GM12878 (cell line): ENCODE measurements around the gene DVL2. TPM values are rescaled to one million over a fixed set of nuclear protein-coding genes. Genes with fewer than 3 reads are reported as not detected.

Experiments used
- ATAC-seq: fragments of 200-7000 bp; cut with Tn5 transposase; 3 replicates; pipeline ENCODE4 v1.9.1; 2020; ENCODE audit warnings: mild to moderate bottlenecking, moderate library complexity
- BruUV-seq: library from RNA; stranded (reverse); fragments of 400-500 nt; replicated peaks from 2 replicates; lab custom pipeline; 2021; lab: Mats Ljungman, UMichigan
- CTCF ChIA-PET: fragments of 300-600 bp; sonication (Branson Sonifier 250); formaldehyde crosslinking; extraction: SDS; loops from one replicate; lab custom pipeline; 2021; ENCODE audit warnings: inconsistent platforms; lab: Yijun Ruan, JAX
- POLR2A ChIA-PET: fragments of 350-600 bp; formaldehyde crosslinking; extraction: SDS; loops from one replicate; lab custom pipeline; 2021; ENCODE audit warnings: inconsistent platforms; lab: Charles Lee
- RAD21 ChIA-PET: fragments of 300-600 bp; sonication (Branson Sonifier 250); formaldehyde crosslinking; loops from one replicate; lab custom pipeline; 2023; ENCODE audit warnings: antibody characterized with exemption; ENCODE audit not compliant: unreplicated experiment; lab: Charles Lee
- SMC1A ChIA-PET: fragments of 300-600 bp; sonication (Branson Sonifier 250); formaldehyde crosslinking; loops from one replicate; lab custom pipeline; 2023; ENCODE audit not compliant: unreplicated experiment, uncharacterized antibody; lab: Charles Lee
- DNase-seq: peaks from one replicate; pipeline ENCODE4 v3.0.0-alpha.2; 2011; ENCODE audit warnings: low read depth, low spot score
- FAIRE-seq: peaks from 3 replicates; lab custom pipeline; 2011; peaks lifted over from hg19 to GRCh38; lab: Jason Lieb, UNC
- H2AFZ ChIP-seq: 2 replicates; pipeline ENCODE4 v1.6.0; 2011; ENCODE audit warnings: low read depth, low read length, control low read depth; ENCODE audit not compliant: control insufficient read depth
- H3K27ac ChIP-seq: 2 replicates; pipeline ENCODE4 v1.5.1; 2011; ENCODE audit warnings: control low read depth; ENCODE audit not compliant: control insufficient read depth, insufficient read depth
- H3K27me3 ChIP-seq, 2 experiments: replicated peaks in 1 of 2; 2 replicates each; pipeline versions ENCODE4 v1.6.0 to v1.6.1; 2011; ENCODE audit warnings: low read length in 1 of 2; ENCODE audit not compliant: control insufficient read depth in 2 of 2, insufficient read depth in 2 of 2
- H3K36me3 ChIP-seq, 2 experiments: 2 replicates each; pipeline ENCODE4 v1.5.1; 2011; ENCODE audit warnings: low read length in 1 of 2; ENCODE audit not compliant: control insufficient read depth in 2 of 2, insufficient read depth in 2 of 2
- H3K4me1 ChIP-seq: 2 replicates; pipeline ENCODE4 v1.6.1; 2011; ENCODE audit warnings: mild to moderate bottlenecking, low read length, moderate library complexity, mixed read lengths; ENCODE audit not compliant: control insufficient read depth, insufficient read depth
- H3K4me2 ChIP-seq: 2 replicates; pipeline ENCODE4 v1.6.0; 2011; ENCODE audit warnings: control low read depth; ENCODE audit not compliant: control insufficient read depth, insufficient read depth
- H3K4me3 ChIP-seq: fragments of 200-600 bp; sonication (generic); 2 replicates; pipeline ENCODE4 v1.5.1; 2016
- H3K79me2 ChIP-seq: 2 replicates; pipeline ENCODE4 v1.6.0; 2011; ENCODE audit warnings: low read length; ENCODE audit not compliant: control insufficient read depth, insufficient read depth
- H3K9ac ChIP-seq: 2 replicates; pipeline ENCODE4 v1.8.0; 2011; ENCODE audit warnings: low read length, control low read depth, mixed read lengths; ENCODE audit not compliant: control insufficient read depth, insufficient read depth
- H3K9me3 ChIP-seq: replicated peaks from 3 replicates; pipeline ENCODE4 v1.5.1; 2011; ENCODE audit warnings: mild to moderate bottlenecking, low read length; ENCODE audit not compliant: control insufficient read depth, insufficient read depth
- H4K20me1 ChIP-seq: 2 replicates; pipeline ENCODE4 v1.6.0; 2011; ENCODE audit not compliant: control insufficient read depth, insufficient read depth
- ASH2L ChIP-seq: fragments of 300-600, 200-600 bp; sonication (generic); IDR thresholded peaks from 2 replicates; pipeline ENCODE4 v1.6.1; 2017; ENCODE audit warnings: low read depth, mild to moderate bottlenecking, borderline replicate concordance
- ATF7 ChIP-seq: fragments of 450-650 bp; IDR thresholded peaks from 2 replicates; pipeline ENCODE4 v1.6.1; 2016; ENCODE audit warnings: low read depth, mild to moderate bottlenecking
- CEBPB ChIP-seq, 2 experiments: fragments of 150-350 bp in 1 of 2; IDR thresholded peaks; 2 replicates each; pipeline ENCODE4 v1.6.1; 2012 to 2014; ENCODE audit warnings: low read depth in 2 of 2, low read length in 2 of 2, borderline replicate concordance in 1 of 2, inconsistent platforms in 1 of 2
- KLF5 ChIP-seq: fragments of 450-650 bp; IDR thresholded peaks from 2 replicates; pipeline ENCODE4 v1.6.1; 2014; ENCODE audit warnings: mild to moderate bottlenecking; ENCODE audit not compliant: partially characterized antibody
- MXI1 ChIP-seq: fragments of 150-350 bp; IDR thresholded peaks from 2 replicates; pipeline ENCODE4 v1.6.1; 2011; ENCODE audit warnings: low read depth, mild to moderate bottlenecking, inconsistent platforms, low read length, improper control_type of control experiment
- POLR2AphosphoS2 ChIP-seq: IDR thresholded peaks from 2 replicates; pipeline ENCODE4 v1.6.1; 2011; ENCODE audit warnings: low read depth, mild to moderate bottlenecking, low read length, improper control_type of control experiment, moderate library complexity
- RFX5 ChIP-seq: IDR thresholded peaks from 2 replicates; pipeline ENCODE4 v1.6.1; 2011; ENCODE audit warnings: low read depth, low read length, improper control_type of control experiment
- SIX5 ChIP-seq: IDR thresholded peaks from 2 replicates; pipeline ENCODE4 v1.6.1; 2011; ENCODE audit warnings: mild to moderate bottlenecking, low read depth, low read length, moderate library complexity; ENCODE audit not compliant: severe bottlenecking
- SREBF2 ChIP-seq: IDR thresholded peaks from 2 replicates; pipeline ENCODE4 v1.6.1; 2012; ENCODE audit warnings: mild to moderate bottlenecking, low read length
- STAT1 ChIP-seq: fragments of 450-650 bp; conservative IDR thresholded peaks from 2 replicates; pipeline ENCODE4 v1.6.1; 2014; ENCODE audit warnings: antibody characterized with exemption, mild to moderate bottlenecking
- SUPT20H ChIP-seq: IDR thresholded peaks from 2 replicates; pipeline ENCODE4 v1.6.1; 2011; ENCODE audit warnings: low read depth, mild to moderate bottlenecking, low read length, moderate library complexity, borderline replicate concordance; ENCODE audit not compliant: control insufficient read depth
- WGBS: methylation state at CpG from one replicate; pipeline ENCODE4 v1.1.6; 2016; ENCODE audit warnings: low lambda C conversion rate; ENCODE audit not compliant: insufficient replicate concordance, insufficient coverage; ENCODE audit errors: missing lambda C conversion rate; 5-methylcytosine and 5-hydroxymethylcytosine counted together
- in situ Hi-C: fragments of 300-500 bp; cut with MboI; formaldehyde crosslinking; loops from 9 replicates; pipeline ENCODE4 v1.14.3; 2018; ENCODE audit warnings: mixed read lengths
- intact Hi-C: fragments of 100-400 bp; cut with micrococcal nuclease; formaldehyde crosslinking; loops from one replicate; pipeline ENCODE4 v1.14.2; 2022; ENCODE audit not compliant: unreplicated experiment
- polyA plus RNA-seq, 11 experiments: library from polyadenylated mRNA; depleted of rRNA in 4 of 11; unstranded in 6 of 11; stranded (reverse) in 5 of 11; fragments of >200 nt; fragmentation: Nextera tagmentation in 4 of 11; fragmentation: Illumina TruSeq in 1 of 11; extraction: Ambion mirVana in 4 of 11; extraction: Trizol in 1 of 11; gene quantifications; 1 replicate in 1 of 11; 2 replicates in 10 of 11; pipeline versions ENCODE4 v1.2.1 to v1.2.3, GENCODE V29; 2011 to 2016; ENCODE audit warnings: inconsistent platforms in 2 of 11, missing spikeins in 2 of 11, low read depth in 1 of 11
- total RNA-seq, 4 experiments: library from RNA; depleted of rRNA in 3 of 4; stranded (reverse); fragments of >200 nt in 3 of 4; fragmentation: Illumina TruSeq in 1 of 4; extraction: Trizol in 1 of 4; gene quantifications; 2 replicates each; pipeline versions ENCODE4 v1.2.1 to v1.2.3, GENCODE V29; 2013 to 2021
- TF ChIP-seq, protein P1 (sequence below): IDR thresholded peaks from 2 replicates; pipeline ENCODE4 v1.6.1; 2012; ENCODE audit warnings: low read depth, low read length, improper control_type of control experiment
- TF ChIP-seq, protein P2 (sequence below): fragments of 450-650 bp; IDR thresholded peaks from 2 replicates; pipeline ENCODE4 v1.6.1; 2017; ENCODE audit warnings: antibody characterized with exemption, mild to moderate bottlenecking, moderate library complexity
- TF ChIP-seq, protein P3 (sequence below): IDR thresholded peaks from 2 replicates; pipeline ENCODE4 v1.6.1; 2011; ENCODE audit warnings: borderline replicate concordance, low read depth, mild to moderate bottlenecking, moderate library complexity, low read length; ENCODE audit not compliant: insufficient read depth, poor library complexity, severe bottlenecking

The DVL2 gene
- total and polyA plus RNA-seq, 10 of the 15 experiments (the other 5 are each of a cell fraction or from before 2014, with no cell fraction given) = 0.97 to 44.8 (median 23.2) TPM

DNA sequence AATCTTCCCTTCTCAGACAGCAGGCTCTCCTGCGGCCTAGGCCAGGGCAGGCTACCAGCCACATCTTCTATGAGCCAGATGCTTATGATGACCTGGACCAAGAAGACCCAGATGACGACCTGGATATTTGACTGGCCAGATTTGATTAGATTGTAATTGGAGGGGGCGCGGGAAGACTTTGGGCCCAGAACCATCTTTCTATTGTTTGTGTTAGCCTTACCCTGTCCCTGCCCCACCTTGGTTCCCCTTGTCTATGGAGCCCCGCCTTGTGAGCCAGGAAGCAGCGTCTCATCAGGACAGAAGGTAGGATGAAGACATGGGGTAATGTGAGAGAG, 25.2 kb upstream of the DVL2 start (continued):
- no peak for TF ChIP-seq ATF7
- TF ChIP-seq CEBPB (IDR thresholded peaks at IDR 0.05; ENCODE audit: borderline replicate concordance in 1 of 2, low read depth in 2 of 2, low read length in 2 of 2) = no peak
- no peak for TF ChIP-seq KLF5
- no peak for TF ChIP-seq RFX5

DNA sequence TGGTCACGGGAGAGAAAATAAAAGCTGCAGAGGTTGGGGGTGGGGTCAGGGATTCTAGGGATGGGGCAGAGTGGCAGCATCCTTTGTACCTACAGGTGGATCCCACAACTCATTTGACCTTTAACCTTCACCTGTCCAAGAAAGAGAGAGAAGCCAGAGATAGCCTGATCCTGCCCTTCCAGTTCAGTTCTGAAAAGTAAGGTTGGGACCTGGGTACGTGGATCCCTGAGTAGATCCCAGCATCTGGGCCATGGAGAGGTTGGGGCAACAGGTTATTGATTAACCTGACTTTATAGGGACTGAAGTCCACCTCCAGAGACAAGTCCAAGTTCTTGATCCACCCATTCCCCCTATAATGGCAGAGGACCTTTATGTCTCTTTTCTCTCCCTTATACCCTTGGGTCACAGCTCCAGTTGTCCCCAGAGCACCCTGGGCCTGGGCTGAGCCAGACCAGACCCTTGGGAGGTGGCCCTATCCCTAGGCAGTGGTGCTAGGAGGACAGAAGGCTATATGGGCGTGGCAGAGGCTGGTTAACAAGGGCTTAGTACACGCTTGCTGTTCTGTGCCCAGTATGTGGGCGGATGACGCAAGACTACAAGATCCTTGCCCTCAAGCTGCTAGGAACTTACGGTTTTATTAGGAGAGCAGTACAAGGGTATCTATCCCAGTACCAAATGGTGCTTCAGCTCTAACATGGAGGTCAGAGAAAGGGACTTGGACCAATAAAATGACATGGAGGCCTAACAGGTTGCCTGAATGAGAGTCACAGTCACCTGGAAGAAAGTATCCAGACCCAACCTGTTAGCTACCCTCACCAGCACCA, 24.6 kb upstream of the DVL2 start:
- Histone ChIP-seq H4K20me1 (no peaks in the 10 kb centered on the region), H3K27ac (no peak overlapping the region), H3K36me3 (peaks cover 2 to 13% of the 10 kb centered on the region in 2 experiments; a peak in 2 of 4 replicates), H3K79me2 (no peaks in the 10 kb centered on the region), H3K9me3 (no peaks in the 10 kb centered on the region), H3K4me1 (peaks cover 17% of the 10 kb centered on the region), H2AFZ (no peak overlapping the region), H3K4me3 (no peak overlapping the region), H3K27me3 (peaks cover 3 to 5% of the 10 kb centered on the region in 2 experiments; a peak in 2 of 4 replicates), H3K9ac (no peak overlapping the region), H3K4me2 (no peak overlapping the region)
- SMC1A ChIA-PET = interaction anchor here (1.4 kb wide), 1 partner anchor 10 kb away, joined by 5 read pairs; no protein-coding TSS in a partner anchor
- CTCF ChIA-PET = interaction anchor here (0.7 kb wide), 1 partner anchor 23 kb away, joined by 3 read pairs; no protein-coding TSS in a partner anchor
- 92% methylated on average over 7 of the region's 7 CpGs for WGBS
- ATAC-seq = no peak
- no peak for DNase-seq
- RAD21 ChIA-PET = no interaction called here
- intact Hi-C loops (no loop called here), in situ Hi-C loops (no loop called here)
- POLR2A ChIA-PET = interaction anchor here (1.0 kb wide), 1 partner anchor 17 kb away, joined by 3 read pairs; no protein-coding TSS in a partner anchor
- BruUV-seq = no TSS peak
- no peak for FAIRE-seq
- TF ChIP-seq SREBF2 (no peak), SUPT20H (no peak), MXI1 (no peak), POLR2AphosphoS2 (no peak), STAT1 (no peak), SIX5 (no peak), ASH2L (no peak)
- TF ChIP-seq, protein P1, sequence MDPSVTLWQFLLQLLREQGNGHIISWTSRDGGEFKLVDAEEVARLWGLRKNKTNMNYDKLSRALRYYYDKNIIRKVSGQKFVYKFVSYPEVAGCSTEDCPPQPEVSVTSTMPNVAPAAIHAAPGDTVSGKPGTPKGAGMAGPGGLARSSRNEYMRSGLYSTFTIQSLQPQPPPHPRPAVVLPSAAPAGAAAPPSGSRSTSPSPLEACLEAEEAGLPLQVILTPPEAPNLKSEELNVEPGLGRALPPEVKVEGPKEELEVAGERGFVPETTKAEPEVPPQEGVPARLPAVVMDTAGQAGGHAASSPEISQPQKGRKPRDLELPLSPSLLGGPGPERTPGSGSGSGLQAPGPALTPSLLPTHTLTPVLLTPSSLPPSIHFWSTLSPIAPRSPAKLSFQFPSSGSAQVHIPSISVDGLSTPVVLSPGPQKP = no peak
- TF ChIP-seq, protein P2, sequence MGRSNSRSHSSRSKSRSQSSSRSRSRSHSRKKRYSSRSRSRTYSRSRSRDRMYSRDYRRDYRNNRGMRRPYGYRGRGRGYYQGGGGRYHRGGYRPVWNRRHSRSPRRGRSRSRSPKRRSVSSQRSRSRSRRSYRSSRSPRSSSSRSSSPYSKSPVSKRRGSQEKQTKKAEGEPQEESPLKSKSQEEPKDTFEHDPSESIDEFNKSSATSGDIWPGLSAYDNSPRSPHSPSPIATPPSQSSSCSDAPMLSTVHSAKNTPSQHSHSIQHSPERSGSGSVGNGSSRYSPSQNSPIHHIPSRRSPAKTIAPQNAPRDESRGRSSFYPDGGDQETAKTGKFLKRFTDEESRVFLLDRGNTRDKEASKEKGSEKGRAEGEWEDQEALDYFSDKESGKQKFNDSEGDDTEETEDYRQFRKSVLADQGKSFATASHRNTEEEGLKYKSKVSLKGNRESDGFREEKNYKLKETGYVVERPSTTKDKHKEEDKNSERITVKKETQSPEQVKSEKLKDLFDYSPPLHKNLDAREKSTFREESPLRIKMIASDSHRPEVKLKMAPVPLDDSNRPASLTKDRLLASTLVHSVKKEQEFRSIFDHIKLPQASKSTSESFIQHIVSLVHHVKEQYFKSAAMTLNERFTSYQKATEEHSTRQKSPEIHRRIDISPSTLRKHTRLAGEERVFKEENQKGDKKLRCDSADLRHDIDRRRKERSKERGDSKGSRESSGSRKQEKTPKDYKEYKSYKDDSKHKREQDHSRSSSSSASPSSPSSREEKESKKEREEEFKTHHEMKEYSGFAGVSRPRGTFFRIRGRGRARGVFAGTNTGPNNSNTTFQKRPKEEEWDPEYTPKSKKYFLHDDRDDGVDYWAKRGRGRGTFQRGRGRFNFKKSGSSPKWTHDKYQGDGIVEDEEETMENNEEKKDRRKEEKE = no peak
- TF ChIP-seq, protein P3, sequence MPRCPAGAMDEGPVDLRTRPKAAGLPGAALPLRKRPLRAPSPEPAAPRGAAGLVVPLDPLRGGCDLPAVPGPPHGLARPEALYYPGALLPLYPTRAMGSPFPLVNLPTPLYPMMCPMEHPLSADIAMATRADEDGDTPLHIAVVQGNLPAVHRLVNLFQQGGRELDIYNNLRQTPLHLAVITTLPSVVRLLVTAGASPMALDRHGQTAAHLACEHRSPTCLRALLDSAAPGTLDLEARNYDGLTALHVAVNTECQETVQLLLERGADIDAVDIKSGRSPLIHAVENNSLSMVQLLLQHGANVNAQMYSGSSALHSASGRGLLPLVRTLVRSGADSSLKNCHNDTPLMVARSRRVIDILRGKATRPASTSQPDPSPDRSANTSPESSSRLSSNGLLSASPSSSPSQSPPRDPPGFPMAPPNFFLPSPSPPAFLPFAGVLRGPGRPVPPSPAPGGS = no peak
